ENCODE measurements around the gene HAGHL. TPM values are rescaled to one million over a fixed set of nuclear protein-coding genes. Genes with fewer than 3 reads are reported as not detected.

The HAGHL gene
- total RNA-seq, 4 donors from 2014 or later = 1.0 to 3.4 TPM; not detected in 2

GRCh38 chr16:715477-716199 lies 11.3 kb upstream of the HAGHL start:
- intact Hi-C loops (cut with DNase I; ENCODE audit: low total_unique reads) = no loop called here
- H3K4me1 ChIP-seq = peaks cover 5 to 22% of the 10 kb centered on the region in 2 donors
- TF ChIP-seq POLR2A (IDR thresholded peaks at IDR 0.05) = peak in 1 of 2 donors; percentile 2
- TF ChIP-seq CTCF (IDR thresholded peaks at IDR 0.05) = no peak
- DNase-seq = no peak
- no peaks in the 10 kb centered on the region for H3K36me3 ChIP-seq
- peak overlapping the region; percentile 36 to 52 for H3K4me3 ChIP-seq
- H3K9me3 ChIP-seq = no peaks in the 10 kb centered on the region
- peaks cover 7 to 11% of the 10 kb centered on the region in 2 donors for H3K27me3 ChIP-seq
- no peak overlapping the region for H3K27ac ChIP-seq

GRCh38 chr16:716200-716568 lies 10.7 kb upstream of the HAGHL start:
- intact Hi-C loops (cut with DNase I; ENCODE audit: low total_unique reads) = no loop called here
- H3K36me3 ChIP-seq = no peaks in the 10 kb centered on the region
- no peak for DNase-seq
- H3K9me3 ChIP-seq = no peaks in the 10 kb centered on the region
- no peak overlapping the region for H3K27ac ChIP-seq
- H3K4me3 ChIP-seq = peak overlapping the region in 1 of 2 donors; percentile 52
- TF ChIP-seq CTCF (IDR thresholded peaks at IDR 0.05) = no peak
- TF ChIP-seq POLR2A (IDR thresholded peaks at IDR 0.05) = no peak
- H3K4me1 ChIP-seq = peaks cover 5 to 22% of the 10 kb centered on the region in 2 donors
- H3K27me3 ChIP-seq = peaks cover 2 to 6% of the 10 kb centered on the region in 2 donors

GRCh38 chr16:716768-717325 lies 10.1 kb upstream of the HAGHL start:
- Histone ChIP-seq H3K27me3 (no peaks in the 10 kb centered on the region), H3K27ac (no peak overlapping the region), H3K9me3 (no peaks in the 10 kb centered on the region), H3K4me3 (no peak overlapping the region), H3K4me1 (peaks cover 5 to 27% of the 10 kb centered on the region in 2 donors), H3K36me3 (no peaks in the 10 kb centered on the region)
- no peak for DNase-seq
- no peak for TF ChIP-seq POLR2A (IDR thresholded peaks at IDR 0.05)
- no peak for TF ChIP-seq CTCF (IDR thresholded peaks at IDR 0.05)
- intact Hi-C loops (cut with DNase I; ENCODE audit: low total_unique reads) = no loop called here

DNA sequence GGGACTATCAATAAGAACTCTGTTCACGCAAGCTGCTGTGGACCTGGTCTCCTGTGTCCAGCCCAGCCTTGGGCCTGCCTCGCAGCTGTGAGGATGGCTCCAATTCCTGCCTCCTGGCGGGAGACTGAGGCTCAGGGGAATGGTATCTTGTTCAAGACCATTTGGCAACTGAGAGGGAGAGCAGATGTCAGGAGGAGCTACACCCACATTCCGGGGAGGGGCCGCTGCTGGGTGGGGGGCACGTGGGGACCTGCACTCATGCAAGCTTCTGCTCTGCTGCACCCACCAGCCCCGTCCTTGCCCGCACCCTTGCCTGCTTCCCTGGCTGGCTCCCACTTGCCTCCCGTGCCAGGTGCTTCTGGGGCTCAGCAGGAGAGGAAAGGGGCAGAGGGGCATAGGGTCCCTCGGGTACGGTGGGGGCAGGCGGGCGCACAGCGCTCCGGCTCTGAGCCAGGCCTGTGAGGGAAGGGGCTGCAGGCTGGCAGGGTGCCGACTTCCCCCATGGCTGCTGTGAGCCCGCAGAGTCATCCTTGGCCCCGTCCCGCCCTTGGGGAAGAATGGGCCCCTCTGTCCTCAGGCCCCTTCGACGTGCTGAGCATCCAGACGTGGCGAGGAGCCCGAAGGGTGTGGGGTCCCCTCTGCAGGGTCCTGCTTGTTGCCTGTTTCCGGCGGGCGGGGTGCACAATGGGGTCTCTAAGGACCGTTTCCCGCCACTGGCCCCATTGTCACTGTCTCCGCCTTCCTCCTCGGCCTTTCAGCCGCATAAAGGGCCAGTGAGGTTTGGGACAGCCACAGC lies 9.3 kb upstream of the HAGHL start:
- DNase-seq = no peak
- Histone ChIP-seq H3K36me3 (no peaks in the 10 kb centered on the region), H3K9me3 (no peaks in the 10 kb centered on the region), H3K4me1 (peaks cover 5 to 29% of the 10 kb centered on the region in 2 donors), H3K4me3 (no peak overlapping the region), H3K27ac (no peak overlapping the region), H3K27me3 (no peaks in the 10 kb centered on the region)
- intact Hi-C loops (cut with DNase I; ENCODE audit: low total_unique reads) = no loop called here
- TF ChIP-seq CTCF (IDR thresholded peaks at IDR 0.05) = no peak
- no peak for TF ChIP-seq POLR2A (IDR thresholded peaks at IDR 0.05)

GRCh38 chr16:718389-718788 lies 8.5 kb upstream of the HAGHL start:
- H3K27me3 ChIP-seq = no peaks in the 10 kb centered on the region
- peaks cover 5 to 29% of the 10 kb centered on the region in 2 donors for H3K4me1 ChIP-seq
- no peak overlapping the region for H3K4me3 ChIP-seq
- intact Hi-C loops (cut with DNase I; ENCODE audit: low total_unique reads) = no loop called here
- H3K9me3 ChIP-seq = no peaks in the 10 kb centered on the region
- no peak for DNase-seq
- TF ChIP-seq POLR2A (IDR thresholded peaks at IDR 0.05) (no peak), CTCF (IDR thresholded peaks at IDR 0.05) (no peak)
- H3K36me3 ChIP-seq = no peaks in the 10 kb centered on the region
- H3K27ac ChIP-seq = no peak overlapping the region

Data from uterus (tissue), 4 donors.